ENCODE results near the gene COG5.

DNA sequence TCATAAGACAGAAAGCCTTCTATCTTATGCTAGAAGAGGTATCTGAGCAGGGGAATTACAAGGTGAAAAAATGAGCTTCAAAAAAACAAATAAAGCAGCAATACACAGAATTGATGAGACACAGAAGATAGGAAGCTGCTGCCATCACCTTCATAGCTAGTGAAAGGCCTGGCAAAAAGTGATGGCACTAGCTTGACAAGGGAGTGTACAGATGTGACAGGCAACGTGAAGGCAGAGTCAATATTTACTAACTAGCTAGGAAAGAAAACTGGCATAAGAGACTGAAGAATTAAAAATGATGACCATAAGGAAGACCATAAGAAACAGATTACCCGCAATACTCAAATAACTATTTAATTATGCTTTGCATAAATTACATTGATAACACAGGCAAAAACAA is 84.4 kb downstream of the COG5 start:
- TF ChIP-seq, protein P1, sequence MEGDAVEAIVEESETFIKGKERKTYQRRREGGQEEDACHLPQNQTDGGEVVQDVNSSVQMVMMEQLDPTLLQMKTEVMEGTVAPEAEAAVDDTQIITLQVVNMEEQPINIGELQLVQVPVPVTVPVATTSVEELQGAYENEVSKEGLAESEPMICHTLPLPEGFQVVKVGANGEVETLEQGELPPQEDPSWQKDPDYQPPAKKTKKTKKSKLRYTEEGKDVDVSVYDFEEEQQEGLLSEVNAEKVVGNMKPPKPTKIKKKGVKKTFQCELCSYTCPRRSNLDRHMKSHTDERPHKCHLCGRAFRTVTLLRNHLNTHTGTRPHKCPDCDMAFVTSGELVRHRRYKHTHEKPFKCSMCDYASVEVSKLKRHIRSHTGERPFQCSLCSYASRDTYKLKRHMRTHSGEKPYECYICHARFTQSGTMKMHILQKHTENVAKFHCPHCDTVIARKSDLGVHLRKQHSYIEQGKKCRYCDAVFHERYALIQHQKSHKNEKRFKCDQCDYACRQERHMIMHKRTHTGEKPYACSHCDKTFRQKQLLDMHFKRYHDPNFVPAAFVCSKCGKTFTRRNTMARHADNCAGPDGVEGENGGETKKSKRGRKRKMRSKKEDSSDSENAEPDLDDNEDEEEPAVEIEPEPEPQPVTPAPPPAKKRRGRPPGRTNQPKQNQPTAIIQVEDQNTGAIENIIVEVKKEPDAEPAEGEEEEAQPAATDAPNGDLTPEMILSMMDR (conservative IDR thresholded peaks at IDR 0.05; ENCODE audit: low read depth, low read length): no peak
- no peak for TF ChIP-seq EZH2 (IDR thresholded peaks at IDR 0.05; ENCODE audit: borderline replicate concordance, low read depth, low read length, poor library complexity, severe bottlenecking)
